Spleen (tissue), 7 donors: ENCODE results near the gene DOCK11.

Experiments
- POLR2A ChIP-seq, 3 donors: fragments of 450-650 bp; IDR thresholded peaks; one replicate each; pipeline ENCODE4 v1.5.1; 2017; ENCODE audit warnings: antibody characterized with exemption in 3 of 3, mild to moderate bottlenecking in 1 of 3
- TF ChIP-seq, protein P1 (sequence below), 11 experiments: fragments of 200-600 bp in 7 of 11; fragments of 450-650 bp in 4 of 11; sonication (generic) in 4 of 11; IDR thresholded peaks in 8 of 11; conservative IDR thresholded peaks in 3 of 11; 1 replicate in 7 of 11; 2 replicates in 4 of 11; pipeline versions ENCODE4 v1.4.0 to v1.8.0; 2016 to 2021; ENCODE audit warnings: antibody characterized with exemption in 11 of 11, inconsistent platforms in 4 of 11, mild to moderate bottlenecking in 1 of 11
- donor health status: DM: no; HTN: no; CAD: no; lungs with moderate emphysema.
- donor health status: DM: no; HTN: no; CAD: no.
- donor health status: DM: no; HTN: no; CAD: no.

DNA sequence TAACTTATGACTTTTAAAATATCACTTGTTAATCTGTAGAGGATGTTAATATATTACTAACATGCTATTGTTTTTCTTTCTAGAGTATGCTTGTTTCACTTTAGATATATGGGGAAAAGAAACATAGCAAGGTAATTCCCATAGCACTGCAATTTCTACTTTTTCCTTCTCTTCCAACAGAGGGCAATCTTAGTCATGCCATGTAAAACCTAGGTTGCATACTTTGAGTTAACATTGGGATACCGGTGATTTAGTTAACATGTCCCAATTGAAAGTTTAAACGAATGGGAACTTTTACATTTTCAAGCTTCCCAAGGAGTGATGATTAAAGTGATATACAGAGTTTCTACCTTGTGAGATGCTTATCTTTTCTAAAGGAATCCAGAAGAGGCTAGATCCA is 142.4 kb downstream of the DOCK11 start:
- TF ChIP-seq, protein P1, sequence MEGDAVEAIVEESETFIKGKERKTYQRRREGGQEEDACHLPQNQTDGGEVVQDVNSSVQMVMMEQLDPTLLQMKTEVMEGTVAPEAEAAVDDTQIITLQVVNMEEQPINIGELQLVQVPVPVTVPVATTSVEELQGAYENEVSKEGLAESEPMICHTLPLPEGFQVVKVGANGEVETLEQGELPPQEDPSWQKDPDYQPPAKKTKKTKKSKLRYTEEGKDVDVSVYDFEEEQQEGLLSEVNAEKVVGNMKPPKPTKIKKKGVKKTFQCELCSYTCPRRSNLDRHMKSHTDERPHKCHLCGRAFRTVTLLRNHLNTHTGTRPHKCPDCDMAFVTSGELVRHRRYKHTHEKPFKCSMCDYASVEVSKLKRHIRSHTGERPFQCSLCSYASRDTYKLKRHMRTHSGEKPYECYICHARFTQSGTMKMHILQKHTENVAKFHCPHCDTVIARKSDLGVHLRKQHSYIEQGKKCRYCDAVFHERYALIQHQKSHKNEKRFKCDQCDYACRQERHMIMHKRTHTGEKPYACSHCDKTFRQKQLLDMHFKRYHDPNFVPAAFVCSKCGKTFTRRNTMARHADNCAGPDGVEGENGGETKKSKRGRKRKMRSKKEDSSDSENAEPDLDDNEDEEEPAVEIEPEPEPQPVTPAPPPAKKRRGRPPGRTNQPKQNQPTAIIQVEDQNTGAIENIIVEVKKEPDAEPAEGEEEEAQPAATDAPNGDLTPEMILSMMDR (IDR thresholded peaks at IDR 0.05 in 8 of 11, conservative IDR thresholded peaks at IDR 0.05 in 3 of 11): no peak
- TF ChIP-seq POLR2A (IDR thresholded peaks at IDR 0.05): no peak
